Fibroblast of mammary gland (primary cell): ENCODE data around the gene FRMD3.

Experiments
- DNase-seq: peaks from one replicate; pipeline ENCODE4 v3.0.0-alpha.2; 2010; ENCODE audit warnings: low read depth
- H3K4me3 ChIP-seq: 2 replicates; pipeline ENCODE4 v1.5.1; 2011; ENCODE audit warnings: low read depth, mild to moderate bottlenecking, low read length, moderate library complexity; ENCODE audit not compliant: control insufficient read depth
- TF ChIP-seq, protein P1 (sequence below): conservative IDR thresholded peaks from 2 replicates; pipeline ENCODE4 v1.5.1; 2011; ENCODE audit warnings: low read depth, low read length, inconsistent platforms; ENCODE audit not compliant: control insufficient read depth, insufficient read depth

Gene FRMD3

DNA sequence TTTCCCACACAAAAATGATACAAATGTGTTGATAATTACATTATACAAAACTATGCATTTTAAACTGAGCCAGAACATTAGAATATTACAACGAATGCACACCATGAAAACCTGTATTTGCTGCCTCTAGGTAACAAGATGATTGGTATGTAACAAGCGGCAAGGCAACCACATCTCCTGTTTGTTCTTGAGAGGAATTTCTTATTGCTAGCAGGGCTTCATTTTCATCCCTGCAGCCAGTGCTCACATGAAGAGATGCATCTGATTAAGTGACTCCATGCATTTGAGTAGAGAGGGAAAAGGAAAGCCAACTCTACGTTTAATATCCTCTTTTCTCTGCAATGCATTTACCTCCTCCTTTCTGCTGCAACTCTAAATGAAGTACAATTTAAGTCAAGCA is 36.6 kb downstream of the FRMD3 start:
- TF ChIP-seq, protein P1, sequence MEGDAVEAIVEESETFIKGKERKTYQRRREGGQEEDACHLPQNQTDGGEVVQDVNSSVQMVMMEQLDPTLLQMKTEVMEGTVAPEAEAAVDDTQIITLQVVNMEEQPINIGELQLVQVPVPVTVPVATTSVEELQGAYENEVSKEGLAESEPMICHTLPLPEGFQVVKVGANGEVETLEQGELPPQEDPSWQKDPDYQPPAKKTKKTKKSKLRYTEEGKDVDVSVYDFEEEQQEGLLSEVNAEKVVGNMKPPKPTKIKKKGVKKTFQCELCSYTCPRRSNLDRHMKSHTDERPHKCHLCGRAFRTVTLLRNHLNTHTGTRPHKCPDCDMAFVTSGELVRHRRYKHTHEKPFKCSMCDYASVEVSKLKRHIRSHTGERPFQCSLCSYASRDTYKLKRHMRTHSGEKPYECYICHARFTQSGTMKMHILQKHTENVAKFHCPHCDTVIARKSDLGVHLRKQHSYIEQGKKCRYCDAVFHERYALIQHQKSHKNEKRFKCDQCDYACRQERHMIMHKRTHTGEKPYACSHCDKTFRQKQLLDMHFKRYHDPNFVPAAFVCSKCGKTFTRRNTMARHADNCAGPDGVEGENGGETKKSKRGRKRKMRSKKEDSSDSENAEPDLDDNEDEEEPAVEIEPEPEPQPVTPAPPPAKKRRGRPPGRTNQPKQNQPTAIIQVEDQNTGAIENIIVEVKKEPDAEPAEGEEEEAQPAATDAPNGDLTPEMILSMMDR, result no peak
- no peak for DNase-seq

DNA sequence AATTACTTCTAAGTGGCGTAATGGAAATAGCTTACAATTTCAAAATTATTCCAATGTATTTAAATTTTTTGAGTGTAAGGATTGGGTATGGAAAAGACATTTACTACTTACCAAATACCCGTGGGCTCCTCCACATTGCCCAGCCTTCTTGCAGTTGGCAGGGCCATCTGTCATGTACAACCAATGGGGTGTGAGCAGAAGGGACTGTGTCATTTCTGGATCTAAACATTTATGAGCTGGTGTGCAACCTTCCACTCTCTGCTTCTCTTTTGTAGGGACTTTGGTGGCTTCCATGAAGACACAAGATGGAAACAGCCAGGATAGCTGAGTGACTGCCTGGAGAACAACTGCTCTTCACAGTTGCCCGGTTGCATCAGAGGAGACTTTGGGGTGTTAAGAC is 40.8 kb downstream of the FRMD3 start:
- TF ChIP-seq, protein P1, result no peak
- no peak overlapping the region for H3K4me3 ChIP-seq
- no peak for DNase-seq

More for the DNA sequence above, 36.6 kb downstream of the FRMD3 start:
- H3K4me3 ChIP-seq, result no peak overlapping the region

DNA sequence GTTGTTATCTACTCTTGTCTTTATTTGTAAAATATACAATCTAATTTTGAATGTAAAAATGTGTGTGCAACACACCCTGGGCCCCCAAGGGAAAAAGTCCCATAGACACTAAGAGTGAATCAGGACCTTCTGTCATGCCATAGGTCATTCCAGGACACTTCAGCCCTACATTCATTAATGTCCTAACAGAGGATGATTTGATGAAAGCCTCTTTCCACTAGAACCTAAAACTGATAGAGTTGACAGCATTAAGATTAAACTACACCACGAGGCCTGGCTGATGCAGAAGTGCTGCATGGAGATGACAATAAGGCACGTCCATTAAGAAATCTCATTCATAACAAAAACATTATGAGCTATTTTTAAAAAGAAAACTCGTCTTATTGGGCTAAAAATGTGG is 46.2 kb downstream of the FRMD3 start:
- H3K4me3 ChIP-seq, result no peak overlapping the region
- TF ChIP-seq, protein P1, result no peak
- DNase-seq, result no peak

DNA sequence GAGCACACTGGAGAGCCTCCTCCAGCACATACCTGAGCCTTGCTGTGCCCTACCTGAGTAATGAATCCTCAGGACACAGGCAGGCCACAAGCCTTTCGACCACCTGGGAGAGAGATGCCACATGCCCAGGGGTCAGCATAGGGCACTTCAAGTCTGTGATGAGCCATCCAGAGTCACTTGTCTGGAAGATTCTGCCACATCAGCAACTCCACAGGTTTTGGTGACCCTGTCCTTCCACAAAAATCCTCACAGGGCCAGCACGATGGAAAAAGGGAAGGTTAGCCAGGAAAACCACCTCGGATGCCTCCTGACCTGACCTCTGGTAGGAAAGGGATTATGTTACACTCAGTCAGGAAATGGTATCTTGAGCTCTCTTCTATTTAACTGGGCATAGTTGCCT is 46.8 kb downstream of the FRMD3 start:
- no peak overlapping the region for H3K4me3 ChIP-seq
- DNase-seq, result no peak
- TF ChIP-seq, protein P1, result no peak

DNA sequence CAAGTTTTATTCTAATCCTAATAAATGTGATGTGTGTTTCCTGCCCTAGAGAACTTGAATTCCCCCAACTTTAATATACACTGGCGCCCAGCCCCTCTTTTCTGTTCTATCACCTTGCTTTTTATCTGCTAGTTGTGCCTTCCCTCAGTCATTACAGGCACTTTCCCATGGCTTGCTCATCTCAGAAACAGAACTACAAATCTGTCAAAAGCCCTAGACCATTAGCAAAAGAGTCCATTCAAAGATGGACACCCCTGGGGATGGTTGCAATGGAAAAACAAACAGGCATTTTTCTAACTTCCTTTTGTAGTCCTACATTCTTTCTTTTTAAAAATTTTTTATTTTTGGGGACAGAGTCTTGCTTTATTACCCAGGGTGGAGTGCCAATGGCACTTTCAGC is 48.2 kb downstream of the FRMD3 start:
- no peak overlapping the region for H3K4me3 ChIP-seq
- no peak for DNase-seq
- TF ChIP-seq, protein P1, result no peak

DNA sequence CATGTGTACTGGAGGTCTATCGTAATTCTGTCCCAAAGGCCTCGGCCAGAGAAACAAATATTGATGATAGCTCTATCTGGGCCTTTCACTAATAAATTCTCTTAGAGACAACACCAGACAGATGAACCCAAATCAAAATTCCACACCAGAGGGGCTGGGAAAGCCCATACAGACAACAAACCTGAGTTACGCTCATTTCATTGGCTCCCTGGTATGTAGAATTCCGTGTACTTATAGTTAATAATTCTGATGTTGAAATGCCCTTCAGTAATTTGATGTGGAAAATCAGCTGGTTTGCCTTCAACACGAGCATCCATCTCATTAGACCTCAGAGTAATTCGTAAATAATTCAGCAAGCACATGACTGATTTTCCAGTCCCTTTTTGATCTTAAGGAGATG is 53.2 kb downstream of the FRMD3 start:
- TF ChIP-seq, protein P1, result no peak
- DNase-seq, result no peak

DNA sequence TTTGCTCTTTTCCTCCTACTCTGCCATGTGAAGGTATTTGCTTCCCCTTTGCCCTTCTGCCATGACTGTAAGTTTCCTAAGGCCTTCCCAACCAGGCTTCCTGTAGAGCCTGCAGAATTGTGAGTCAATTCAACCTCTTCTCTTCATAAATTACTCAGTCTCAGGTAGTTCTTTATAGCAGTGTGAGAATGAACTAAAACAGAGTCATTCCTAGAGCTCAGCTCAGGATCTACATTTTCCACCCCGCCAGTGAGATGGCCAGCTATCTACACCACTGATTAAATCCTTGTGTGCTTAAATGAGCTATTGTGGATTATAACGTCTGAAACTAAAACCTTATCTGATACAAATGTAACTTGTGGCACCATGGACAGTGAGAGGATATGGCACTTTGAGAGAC is 55.0 kb downstream of the FRMD3 start:
- TF ChIP-seq, protein P1, result no peak
- no peak overlapping the region for H3K4me3 ChIP-seq
- no peak for DNase-seq

More for the DNA sequence above, 53.2 kb downstream of the FRMD3 start:
- no peak overlapping the region for H3K4me3 ChIP-seq
